ENCODE measurements around the gene FBXW9.
"Not testable (repeated sequence)": the region's sequence is repeated elsewhere in the genome, so short reads cannot be mapped to it uniquely, and the experiment has no call there.

Gene FBXW9

DNA sequence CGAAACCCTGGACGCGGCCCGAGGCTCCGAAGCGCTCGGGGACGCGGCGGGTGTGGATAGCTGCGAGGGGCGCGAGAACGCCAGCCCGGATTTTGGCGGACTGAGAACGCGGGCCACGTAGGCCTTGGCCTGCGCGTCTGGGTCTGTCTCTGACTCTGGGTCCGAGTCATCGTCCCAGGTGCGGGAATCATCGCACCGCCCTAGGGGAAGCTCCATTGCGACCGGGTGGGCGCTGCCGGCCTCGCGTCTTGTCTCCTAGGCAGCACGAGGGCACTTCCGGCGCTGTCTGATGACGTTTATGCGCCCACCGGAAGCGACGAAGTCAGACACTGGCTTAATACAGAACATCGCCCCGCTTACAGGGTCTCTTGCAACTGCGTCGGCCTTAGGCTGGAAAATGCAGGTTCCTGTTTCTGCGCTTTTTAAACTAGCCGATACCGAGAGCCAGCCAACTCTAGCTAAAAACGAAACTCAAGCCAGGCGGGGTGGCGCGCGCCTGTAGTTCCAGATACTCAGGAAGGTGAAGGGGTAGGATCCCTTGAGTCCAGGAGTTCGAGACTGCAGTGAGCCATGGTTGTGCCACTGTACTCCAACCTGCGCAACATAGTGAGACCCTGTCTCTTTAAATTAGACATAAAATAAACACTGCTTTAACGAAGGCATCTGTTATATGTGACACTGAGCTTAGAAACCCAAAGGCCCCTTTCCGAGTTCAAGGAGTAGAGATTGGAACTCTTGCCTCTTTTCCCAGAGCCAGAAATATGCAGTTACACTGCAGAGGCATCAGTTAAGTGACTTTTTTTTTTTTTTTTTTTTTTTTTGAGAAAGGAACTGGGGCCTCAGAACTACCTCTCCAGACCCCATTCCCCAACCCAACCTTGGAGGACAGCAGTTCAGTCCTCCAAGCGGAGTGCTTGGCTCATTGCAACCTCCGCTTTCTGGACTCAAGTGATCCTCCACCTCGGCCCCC lies at the start of gene FBXW9:
Gene FBXW9 (minus strand): TSS at position 266 of the 970 bp plus-strand sequence. CDS start 50 bp downstream, at position 216.
- FAIRE-seq (no peak), DNase-seq (ENCODE audit: low spot score) (peak; percentile 84)

DNA sequence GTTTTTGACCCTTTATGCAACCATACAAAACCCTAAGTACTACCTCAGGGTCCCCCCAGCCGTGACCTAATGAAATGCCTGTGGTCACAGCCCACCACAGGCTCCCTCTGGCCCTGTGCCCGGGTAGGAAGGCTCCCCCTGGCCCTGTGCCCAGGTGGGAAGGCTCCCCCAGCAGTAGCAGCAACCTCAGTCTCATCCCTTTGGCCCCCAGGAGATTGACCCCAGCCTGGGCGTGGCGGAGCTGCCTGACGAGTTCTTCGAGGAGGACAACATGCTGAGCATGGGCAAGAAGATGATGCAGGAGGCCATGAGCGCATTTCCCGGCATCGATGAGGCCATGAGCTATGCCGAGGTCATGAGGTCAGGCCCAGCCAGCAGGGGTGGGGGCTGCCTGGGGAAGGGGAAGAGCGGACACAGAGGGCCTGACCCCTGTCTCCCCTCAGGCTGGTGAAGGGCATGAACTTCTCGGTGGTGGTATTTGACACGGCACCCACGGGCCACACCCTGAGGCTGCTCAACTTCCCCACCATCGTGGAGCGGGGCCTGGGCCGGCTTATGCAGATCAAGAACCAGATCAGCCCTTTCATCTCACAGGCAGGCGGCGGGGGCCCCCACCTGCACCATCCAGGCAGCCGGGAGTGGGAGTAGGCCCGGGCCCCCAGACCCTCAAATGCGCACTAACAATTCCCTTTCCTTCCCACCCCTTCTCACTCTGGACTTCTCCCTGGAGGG lies 48.9 kb upstream of the FBXW9 start:
- DNase-seq (ENCODE audit: low spot score) (peak; percentile 66), FAIRE-seq (peak; percentile 83)

DNA sequence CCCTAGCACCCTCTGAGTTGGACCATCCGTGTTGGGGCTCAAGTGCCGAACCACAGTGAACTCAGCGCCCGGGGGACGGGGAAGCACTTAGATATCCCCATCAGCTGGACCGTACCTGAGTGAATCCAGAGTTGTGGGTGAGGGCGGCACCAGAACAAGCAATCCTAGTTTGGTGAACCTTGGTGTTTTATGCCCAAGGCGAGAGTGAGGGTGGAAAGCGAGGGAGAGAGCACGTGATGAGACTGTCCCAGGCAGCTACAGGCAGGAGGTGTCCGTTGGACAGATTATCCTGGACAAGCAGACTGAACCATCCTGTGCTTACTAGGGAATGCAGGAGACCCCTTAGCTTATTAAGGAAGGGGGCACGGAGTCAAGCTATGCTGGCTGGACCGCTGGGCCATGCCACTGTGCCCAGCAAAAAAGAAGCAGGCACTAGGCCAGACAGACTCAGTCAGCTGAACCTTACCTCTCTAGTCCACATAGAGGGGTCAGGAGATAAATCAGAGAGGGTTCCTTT lies 41.5 kb upstream of the FBXW9 start:
- FAIRE-seq, result no peak
- DNase-seq (ENCODE audit: low spot score), result no peak

DNA sequence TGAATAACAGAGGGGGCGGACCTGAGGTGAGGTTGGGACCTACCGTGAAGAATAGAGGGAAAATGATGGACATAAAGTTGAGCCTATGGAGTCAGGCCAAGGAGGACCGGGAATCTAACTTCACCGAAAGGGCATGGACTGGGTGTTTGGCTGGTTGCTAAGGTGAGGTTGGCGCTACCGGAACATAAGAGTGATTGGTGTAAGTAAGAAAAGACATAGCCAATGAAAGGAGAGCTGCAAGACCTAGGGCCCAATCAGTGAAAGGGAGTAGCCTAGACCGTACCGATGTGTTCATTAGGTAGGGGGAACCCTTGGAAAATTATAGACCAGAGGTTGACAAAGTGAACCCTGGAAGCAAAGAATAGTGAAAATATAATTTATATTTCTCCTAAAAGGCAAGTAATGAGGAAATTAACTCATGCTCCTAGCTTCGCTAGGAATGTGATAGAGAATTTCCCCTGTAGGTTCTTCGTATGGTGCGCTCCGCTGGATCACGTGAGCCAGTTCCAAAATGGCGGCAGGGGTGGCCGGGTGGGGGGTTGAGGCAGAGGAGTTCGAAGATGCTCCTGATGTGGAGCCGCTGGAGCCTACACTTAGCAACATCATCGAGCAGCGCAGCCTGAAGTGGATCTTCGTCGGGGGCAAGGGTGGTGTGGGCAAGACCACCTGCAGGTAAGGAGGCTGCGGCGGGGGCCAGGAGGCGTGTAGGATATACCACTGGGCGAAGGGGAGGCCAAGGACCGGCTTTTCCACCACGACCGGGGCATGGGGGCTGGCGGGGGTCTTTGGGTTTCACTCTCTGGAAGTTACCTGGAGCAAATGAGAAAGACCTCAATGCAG lies 40.8 kb upstream of the FBXW9 start, which contains the start of gene GET3:
Gene GET3 (plus strand): TSS at position 503 of the 840 bp plus-strand sequence. CDS start 9 bp downstream, at position 512.
- DNase-seq (ENCODE audit: low spot score), result peak; percentile 100
- peak; percentile 98 for FAIRE-seq

DNA sequence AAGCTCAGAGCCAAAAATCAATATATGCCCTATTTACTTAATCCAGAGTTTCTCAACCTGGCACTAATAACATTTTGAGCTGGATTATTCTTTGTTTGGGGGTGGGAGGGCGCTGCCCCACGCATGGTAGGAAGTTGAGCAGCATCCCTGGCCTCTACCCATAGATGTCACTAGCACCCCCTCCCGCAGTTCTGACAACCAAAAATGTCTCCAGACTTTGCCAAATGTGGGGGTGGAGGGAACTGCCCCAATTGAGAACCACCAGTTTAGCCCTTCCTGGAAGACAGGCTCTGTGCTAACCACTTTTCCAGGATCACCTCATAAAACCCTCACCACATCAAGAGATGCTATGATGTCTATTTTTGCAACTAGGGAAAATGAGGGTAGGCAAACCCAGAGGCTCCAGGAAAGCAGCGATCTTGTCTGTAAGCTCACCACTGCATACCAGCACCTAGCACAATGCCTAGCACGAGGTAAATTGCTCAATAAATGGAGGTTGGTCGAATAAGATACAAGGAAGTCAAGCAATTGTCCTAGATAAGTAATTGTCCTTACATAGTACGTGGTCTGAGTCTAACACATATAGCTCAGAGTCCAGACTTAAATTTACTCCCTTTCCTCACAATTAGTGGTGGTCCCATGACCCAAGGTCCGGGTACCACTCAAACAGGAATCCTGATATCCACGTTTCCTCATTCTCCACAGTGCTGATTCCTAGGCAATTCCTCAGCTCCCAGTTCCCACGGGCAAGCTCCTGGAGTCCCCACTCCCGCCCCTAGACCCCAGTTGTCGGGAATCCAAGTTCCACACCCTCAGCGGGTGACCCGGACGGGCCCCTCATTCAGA lies 37.2 kb upstream of the FBXW9 start:
- peak; percentile 10 for DNase-seq (ENCODE audit: low spot score)
- FAIRE-seq, result no peak

DNA sequence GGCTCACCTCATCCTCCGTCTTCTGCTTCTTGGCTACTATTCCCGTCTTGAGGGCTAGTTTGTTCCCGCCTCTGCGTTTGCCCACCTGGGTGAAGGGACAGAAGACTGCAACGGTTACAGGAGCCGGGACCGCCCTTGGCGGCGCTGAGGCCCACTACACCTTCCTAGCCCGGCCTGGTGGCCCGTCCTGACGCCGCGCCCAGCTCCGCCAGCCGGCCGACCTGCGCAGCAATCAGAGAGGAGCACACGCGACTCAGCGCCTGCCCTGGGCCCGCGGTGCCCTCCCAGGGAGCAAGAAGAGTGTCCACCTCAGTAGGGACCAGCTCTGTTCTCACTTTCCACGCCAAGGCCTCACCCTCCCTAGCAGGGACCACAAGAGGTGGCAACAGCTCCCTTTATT lies 34.9 kb upstream of the FBXW9 start:
- DNase-seq (ENCODE audit: low spot score) (no peak), FAIRE-seq (no peak)

DNA sequence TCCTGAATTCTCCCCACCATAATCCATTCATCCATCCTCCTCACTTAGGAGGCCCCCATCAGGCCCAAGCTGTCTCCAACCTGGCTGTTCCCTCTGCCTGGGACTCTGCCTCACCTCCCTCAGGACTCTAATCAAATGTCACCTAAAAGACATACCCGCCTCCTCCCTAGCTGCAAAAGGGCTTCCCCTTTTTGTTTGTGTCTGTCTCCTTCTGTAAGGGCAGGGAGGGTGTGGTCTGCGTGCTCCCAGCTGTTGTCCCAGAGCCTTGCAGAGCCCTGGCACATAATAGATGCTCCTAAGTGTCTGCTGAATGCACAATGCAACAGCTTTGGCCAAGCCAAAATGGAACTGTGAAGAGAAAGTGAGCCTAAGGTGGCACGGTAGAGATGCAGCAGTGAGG lies 33.6 kb upstream of the FBXW9 start:
- DNase-seq (ENCODE audit: low spot score) (no peak), FAIRE-seq (no peak)

DNA sequence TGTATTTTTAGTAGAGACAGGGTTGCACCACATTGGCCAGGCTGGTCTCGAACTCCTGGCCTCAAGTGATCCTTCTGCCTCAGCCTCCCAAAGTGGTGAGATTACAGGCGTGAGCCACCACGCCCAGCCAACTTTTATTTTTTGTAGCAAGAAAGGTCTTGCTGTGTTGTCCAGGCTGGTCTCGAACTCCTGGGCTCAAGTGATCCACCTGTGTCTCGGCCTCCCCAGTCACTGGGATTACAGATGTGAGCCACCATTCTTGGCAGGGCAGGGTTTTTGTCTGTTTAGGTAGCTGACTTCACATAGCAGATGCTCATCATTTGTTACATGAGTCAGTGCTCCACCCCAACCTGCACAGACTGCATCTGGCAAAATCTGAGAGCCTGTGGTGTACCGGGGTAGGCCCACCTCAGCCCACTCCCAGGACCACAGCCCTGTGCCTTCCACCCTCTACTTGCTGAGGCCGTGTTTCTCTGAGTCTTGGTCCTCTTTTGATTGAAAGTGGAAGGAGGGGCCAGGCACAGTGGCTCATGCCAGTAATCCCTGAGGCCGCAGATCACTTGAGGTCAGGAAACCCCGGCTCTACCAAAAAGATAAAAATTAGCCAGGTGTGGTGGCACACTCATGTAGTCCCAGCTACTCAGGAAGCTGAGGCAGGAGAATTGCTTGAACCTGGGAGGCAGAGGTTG lies 31.5 kb upstream of the FBXW9 start:
- FAIRE-seq (no peak), DNase-seq (ENCODE audit: low spot score) (peak; percentile 18)

DNA sequence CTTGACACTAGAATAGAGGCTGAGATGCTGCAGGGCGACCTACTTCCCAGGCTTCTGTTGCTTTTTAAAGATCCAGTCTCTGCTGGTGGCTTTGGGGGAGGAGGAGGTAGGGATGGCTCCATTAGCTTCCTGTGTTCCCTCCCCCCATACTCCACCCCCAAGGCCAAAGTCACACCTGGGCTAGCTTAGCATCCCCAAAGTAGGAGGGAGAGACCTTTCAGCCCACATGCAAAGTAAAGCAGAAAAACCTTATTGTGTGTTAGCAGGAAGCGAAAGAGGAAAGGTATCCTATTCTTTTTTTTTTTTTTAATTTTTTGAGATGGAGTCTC lies 30.5 kb upstream of the FBXW9 start:
- DNase-seq (ENCODE audit: low spot score), result no peak
- no peak for FAIRE-seq

DNA sequence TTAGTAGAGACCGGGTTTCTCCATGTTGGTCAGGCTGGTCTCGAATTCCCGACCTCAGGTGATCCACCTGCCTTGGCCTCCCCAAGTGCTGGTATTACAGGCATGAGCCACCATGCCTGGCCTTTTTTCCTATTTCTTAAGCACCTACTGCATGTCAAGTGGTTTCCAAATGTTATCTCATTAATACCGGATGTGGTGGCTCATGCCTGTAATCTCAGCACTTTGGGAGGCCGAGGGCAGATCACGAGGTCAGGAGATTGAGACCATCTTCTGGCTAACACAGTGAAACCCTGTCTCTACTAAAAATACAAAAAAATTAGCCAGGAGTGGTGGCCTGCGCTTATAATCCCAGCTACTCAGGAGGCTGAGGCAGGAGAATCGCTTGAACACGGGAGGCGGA lies 29.2 kb upstream of the FBXW9 start:
- FAIRE-seq; DNase-seq (ENCODE audit: low spot score): not testable (repeated sequence)

DNA sequence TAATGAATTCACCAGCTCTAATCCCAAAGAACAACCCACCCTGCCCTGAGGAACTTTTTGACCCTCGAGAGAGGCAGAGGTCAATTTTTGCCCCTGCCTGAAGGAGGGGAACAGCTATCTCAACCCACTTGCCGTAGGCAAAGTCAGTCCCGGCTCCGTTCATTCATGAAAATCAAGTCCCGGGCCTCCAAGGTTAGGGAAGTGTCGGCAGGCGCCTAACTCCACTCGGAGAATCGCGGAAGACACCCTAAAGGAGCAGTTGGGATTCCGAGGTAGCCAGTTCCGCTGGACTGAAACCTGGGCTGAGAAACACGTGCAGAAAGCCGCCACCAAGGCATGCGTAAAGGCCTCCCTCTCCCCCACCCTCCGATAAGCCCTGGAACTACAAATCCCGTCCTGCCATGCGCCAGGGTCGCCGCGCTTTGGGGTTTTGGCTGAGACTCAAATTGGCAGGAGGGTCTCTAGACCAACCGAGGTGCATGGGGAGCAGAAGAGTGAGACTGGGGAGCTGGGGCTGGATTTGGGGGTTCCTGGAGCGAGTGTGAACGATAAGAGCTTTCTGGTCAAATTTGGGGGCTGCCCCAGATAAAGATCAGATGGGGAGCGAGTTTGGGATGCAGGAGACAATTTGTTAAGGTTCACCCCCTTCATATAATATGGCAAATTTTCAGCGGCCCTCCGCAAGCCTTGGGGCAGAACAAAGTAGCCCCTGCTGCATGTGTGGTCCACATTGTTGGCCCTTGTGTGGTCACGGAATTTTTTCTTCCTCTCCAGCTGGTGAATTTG lies 27.4 kb upstream of the FBXW9 start, which contains the start of gene TNPO2:
Gene TNPO2 (minus strand): TSS at position 292 of the 786 bp plus-strand sequence. CDS start 2,955 bp downstream, outside the sequence.
- DNase-seq (ENCODE audit: low spot score) (peak; percentile 56), FAIRE-seq (no peak)

DNA sequence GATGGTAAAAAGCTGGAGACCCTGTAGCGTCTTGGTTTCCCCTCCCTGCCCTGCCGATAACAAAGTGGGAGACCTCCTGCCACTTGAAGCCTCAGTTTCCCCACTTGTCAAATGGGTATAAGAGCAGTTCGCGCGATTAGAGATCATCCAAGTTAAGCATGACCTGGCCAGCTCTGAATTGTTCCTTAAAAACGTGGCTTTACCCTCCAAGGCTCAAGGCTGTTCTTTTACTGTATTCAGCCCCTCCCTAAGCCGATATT lies 26.9 kb upstream of the FBXW9 start:
- DNase-seq (ENCODE audit: low spot score), result peak; percentile 8

DNA sequence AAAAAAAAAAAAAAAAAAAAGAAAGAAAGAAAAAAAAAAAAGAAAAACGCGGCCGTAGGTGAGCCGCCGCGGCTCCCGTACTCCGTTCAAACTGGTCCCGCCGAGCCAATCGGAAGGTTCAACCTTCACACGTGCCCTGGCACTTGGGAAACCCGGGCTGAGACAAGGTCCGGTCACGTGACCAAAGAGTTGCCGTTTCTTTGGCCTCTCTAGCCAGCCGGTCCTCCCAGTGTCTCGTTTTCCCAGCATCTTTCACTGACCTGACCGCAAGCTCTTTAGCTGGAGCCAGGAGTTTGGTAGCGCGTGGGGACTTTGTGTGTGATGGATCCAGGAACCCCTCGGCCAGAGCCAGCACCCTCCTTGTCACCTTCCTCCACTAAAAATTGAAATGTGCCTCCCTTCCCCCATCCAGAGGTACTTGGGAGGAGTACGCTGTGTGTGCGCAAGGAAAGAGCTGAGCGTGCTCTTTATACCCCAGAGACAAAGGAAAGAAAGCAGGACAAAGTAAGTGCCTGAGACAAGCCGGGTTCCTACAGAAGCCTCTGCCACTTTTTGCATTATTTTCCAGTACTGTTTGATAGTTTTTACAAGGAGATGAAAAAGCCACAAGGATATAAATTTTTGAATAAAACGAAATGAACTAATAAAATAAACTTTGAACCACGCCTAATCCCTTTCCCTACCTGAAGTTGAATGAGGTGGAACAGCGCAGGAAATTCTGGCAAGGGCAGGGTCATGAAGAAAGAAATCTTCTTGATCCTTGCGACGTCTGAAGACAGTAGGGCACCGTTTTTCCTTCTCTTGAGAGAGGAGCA lies 26.3 kb upstream of the FBXW9 start:
- FAIRE-seq (peak; percentile 89), DNase-seq (ENCODE audit: low spot score) (peak; percentile 95)

More for the DNA sequence above, 26.9 kb upstream of the FBXW9 start:
- no peak for FAIRE-seq

DNA sequence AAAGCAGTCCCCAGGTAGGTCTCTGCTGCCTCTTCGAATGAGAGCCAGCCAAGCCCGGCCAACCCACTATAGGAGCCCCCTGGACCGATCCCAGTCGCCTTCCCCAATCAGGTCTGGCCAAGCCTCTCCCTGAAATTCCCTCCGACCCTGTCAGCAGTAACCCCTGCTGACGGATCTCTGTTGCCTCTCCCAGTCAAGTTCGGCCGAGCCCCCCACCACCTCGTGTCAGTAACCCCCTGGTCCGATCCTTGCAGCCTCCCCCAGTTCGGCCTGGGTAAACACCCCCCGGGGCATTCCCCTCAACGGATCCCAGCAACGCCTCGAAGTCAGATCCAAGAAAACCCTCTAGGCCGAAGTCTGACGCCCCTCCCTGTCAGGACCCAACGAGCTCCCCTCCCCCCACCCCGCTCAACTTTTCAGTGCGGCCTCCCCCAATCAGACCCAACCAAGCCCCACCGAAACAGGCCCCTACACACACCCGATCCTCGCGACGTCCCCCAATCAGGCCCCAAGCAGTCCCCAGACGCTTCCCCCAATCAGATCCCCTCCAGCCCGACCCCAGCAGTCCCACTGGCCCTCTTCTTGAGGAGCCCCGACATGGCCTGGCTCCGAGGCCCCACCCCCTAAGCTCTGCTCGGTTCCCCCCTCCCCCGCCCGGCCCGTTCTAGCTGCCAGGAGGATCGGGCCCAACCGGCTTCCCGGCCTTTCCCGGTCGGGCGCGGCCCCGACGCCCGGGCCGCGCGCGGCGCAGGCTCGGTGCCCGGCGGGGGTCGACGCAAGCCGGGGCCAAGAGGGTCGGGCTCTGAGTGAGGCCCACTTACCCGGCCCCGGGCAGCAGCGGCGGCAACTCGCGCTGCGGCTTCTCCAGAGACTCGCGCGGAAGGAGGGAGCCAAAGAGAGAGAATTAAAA lies 25.5 kb upstream of the FBXW9 start:
- no peak for FAIRE-seq
- peak; percentile 20 for DNase-seq (ENCODE audit: low spot score)

DNA sequence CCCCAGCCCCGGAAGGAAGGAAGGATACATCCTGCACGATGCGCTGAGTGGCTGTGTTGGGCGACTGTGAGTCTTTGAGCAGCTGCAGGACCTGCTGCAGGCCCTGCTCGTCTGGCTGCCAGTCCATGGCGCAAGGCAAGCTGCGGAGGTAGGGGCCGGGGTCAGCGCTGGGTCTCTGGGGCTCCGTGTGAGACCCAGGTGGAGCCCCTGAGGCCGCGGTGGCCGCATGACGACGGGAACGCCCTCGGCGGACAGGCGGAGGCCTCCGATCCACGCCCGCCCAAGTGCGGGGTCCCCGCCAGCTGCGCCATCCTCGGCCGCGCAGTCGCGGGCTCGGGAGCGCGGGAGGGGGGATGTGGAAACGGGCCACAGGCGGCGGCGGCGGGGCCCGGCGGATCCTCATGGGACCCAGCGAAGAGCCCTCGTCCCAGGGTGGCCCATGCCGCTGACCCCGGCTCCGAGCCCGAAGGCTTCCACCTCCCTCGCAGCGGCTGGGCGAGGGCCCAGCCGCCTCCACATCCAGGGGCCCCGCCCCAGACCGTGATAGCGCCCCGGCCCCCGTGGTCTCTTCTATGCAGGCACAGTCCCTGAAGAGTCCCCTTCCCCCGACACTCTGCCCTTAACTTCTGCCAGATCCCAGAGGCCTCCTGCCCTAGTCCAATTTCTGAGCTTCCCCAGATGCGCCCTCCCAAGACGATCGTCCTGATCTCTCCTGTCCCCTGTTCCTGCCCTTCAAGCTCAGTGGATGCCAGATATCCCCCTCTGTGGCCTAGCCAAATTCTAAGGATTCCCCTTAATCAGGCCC lies 24.6 kb upstream of the FBXW9 start:
- no peak for DNase-seq (ENCODE audit: low spot score)
- FAIRE-seq, result no peak

DNA sequence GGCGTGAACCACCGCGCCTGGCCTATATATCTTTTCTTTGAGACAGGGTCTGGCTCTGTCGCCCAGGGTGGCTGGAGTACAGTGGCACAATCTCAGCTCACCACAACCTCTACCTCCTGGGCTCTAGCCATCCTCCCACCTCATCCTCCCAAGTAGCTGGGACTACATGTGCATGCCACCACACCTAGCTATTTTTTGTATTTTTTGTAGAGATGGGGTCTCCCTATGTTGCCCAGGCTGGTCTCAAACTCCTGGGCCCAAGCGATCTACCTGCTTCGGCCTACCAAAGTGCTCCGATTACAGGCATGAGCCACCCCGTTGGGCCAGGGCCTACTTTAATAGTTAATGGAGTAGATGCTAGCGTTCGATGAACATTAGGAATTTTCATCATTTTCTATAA lies 23.9 kb upstream of the FBXW9 start:
- FAIRE-seq (no peak), DNase-seq (ENCODE audit: low spot score) (no peak)
